NCI-H526 (cell line): ENCODE measurements around the gene PAM.

ENCODE experiments used
- DNase-seq, 2 experiments: peaks; one replicate each; lab custom pipeline; 2025; lab: John Stamatoyannopoulos, UW

Gene PAM

GRCh38 chr5:102863058-102863457, 108.0 kb downstream of the PAM start:
- peak; percentile 38 to 42 for DNase-seq

GRCh38 chr5:102863764-102864560, 108.9 kb downstream of the PAM start:
- peak; percentile 3 to 6 for DNase-seq

- DNase-seq, result peak in 1 of 2 experiments; percentile 32
Measured at GRCh38 chr5:102865171-102865509, 110.0 kb downstream of the PAM start.

DNA sequence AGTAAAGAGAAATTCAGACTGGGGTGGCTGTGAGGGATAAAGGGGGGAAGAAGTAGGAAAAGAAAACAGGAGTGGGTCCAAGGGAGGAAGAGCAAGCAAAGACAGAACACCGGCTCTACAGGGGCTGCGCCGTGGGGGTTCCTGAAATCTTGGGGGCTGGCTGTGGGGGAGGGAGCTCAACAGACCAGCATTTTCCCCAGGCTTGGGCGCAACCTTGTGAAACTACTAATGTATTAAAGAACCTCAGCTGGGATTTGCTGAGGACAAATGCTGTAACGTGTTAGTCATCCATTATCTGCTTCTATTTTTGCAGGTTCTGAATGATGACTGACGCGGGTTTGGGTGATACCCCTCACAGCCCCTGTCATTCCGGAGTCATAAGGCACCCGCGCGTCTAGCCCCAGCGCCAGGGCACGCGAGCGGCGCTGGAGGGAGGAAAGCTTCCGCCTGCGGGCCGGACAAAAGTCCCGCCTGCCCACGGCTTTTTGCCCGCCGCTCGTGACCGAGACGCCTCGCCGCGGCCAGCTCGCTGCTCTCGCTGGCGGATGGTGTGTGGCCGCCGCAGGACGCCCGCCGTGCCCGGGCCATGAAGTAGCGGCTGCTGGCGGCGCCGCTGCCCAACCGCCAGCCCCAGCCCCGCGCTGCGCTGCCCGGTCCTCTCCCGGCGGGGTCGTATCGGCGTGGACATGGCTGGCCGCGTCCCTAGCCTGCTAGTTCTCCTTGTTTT, 110.6 kb downstream of the PAM start:
- peak; percentile 29 to 79 for DNase-seq

DNA sequence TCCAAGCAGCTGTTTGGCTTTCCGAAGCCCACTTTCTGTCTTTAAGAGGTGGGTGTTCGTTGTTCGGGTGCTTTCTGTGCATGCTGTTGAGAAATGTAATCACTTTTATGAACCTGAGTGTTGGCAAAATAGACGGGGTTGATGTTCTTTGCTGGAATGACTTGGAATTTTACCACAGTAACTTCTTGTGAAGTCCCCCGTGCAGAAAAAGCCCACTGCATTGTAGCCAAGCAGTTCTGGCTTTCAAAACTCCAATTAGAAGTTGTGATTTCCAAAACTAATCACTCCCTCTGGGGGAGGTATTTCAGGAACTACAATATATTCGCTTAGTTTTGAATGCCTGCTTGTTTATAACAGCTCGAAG, 111.1 kb downstream of the PAM start:
- peak in 1 of 2 experiments; percentile 50 for DNase-seq

DNA sequence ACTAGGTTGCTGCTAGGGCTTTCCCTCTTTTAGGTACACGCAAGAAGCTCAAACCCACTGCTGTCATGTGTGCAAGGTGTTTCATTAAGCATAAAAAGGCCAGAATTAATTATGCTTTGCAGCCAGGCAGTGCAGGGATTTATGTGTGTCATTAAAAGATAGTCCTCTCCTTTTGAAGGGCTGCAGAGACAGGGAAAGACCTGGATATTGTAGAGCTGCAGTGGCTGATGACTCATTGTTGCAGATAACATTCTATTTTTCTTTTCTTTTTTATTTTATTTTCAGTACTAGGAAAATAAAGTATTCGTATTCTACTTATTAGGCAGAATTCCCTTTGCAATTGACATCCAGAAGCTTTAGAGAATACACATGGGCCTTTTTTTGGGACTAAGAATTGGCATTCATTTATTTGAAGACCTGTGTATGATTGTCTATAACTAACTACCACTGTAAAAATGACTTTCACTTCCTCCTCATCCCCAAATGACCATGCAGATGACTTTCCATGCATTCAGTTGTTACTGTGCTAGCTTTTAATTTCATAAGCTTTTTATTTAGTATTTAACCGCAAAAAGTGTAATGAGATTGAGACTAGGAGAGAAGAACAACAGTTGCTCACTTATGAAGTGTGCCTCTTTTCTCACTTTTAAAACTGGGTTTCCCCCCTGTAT, 113.0 kb downstream of the PAM start:
- peak in 1 of 2 experiments; percentile 53 for DNase-seq

DNA sequence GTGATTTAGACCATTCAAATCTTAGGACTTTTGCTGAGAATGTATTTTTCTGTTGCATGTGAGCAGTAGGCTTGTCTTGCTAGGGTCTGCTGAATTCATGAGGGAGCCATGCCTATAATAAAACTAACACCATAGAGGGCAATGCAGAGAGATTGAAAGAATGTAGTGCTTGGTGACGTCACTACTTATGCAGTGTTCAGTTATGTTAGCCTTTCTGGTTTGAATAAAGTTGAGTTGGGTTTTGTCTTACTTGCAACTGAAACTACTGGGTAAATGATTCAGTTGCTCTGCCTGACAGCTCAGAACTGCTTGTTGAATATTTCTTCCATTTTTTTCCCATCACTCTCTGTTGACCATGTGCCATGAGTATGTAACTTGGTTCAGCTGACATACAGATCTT, 114.1 kb downstream of the PAM start:
- DNase-seq, result no peak

- no peak for DNase-seq
Measured at GRCh38 chr5:102873379-102873932, 118.4 kb downstream of the PAM start.

- no peak for DNase-seq
Measured at GRCh38 chr5:102874054-102874453, 118.9 kb downstream of the PAM start.

GRCh38 chr5:102875721-102876123, 120.6 kb downstream of the PAM start:
- peak; percentile 1 to 44 for DNase-seq

DNA sequence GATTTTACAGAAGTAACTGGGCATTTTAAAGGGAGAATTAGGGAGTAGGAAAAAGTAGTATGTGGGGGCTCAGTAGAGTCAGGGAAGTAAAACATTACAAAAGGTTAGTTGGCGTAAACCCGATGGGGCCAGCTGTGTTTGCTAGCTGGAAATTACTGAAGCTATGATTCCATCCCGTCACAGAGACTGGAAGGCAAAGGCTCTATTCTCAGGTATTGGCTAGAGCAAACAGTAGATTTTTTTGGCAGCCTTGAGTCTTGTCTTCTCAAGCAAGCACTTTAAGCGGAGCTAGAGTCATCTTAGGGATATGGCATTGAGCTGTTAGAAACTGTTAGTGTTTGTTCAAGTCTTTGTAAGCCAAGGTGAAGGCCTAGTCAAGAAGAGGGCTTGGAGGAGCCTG, 121.5 kb downstream of the PAM start:
- DNase-seq, result no peak

- no peak for DNase-seq
Measured at GRCh38 chr5:102879741-102880140, 124.6 kb downstream of the PAM start.

- no peak for DNase-seq
Measured at GRCh38 chr5:102886586-102886985, 131.5 kb downstream of the PAM start.

- no peak for DNase-seq
Measured at GRCh38 chr5:102888483-102888882, 133.4 kb downstream of the PAM start.

GRCh38 chr5:102889033-102889432, 133.9 kb downstream of the PAM start:
- DNase-seq, result no peak

DNA sequence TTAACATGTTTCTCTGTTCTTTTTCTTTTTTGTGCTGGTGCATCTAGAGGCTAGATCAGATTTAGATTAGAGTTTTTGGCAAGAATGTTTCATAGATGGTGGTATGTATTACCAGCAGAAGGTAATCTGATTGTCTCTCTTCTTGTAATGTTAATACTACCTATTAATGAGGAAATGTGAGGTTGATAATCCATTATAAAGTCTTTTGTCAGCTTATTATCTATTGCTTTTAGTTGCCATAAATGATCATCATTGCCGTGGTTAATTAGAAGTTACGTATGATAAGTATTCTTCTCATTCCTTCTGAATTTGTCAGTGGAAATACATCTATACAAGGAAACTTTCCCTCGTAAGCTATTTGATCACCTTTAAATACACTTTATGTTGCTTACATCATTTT, 135.0 kb downstream of the PAM start:
- no peak for DNase-seq

DNA sequence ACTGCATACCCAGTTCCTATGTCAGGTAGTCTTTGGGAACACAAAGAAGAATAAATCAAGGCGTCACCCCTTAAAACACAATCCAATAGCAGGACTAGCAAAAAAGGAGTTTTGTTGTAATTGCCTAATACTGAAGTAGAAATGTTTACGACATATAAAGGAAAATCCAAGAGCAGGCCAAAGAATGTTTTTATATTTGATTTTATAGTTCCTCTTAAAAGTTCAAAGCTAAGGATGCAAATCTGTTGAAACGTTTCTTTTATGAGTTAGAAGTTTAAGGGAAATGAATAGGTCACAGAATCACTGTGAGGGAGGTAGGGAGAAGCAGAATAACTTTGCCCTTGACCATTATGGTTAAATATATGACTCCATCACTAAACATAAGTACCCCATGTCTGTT, 136.1 kb downstream of the PAM start:
- DNase-seq, result no peak

DNA sequence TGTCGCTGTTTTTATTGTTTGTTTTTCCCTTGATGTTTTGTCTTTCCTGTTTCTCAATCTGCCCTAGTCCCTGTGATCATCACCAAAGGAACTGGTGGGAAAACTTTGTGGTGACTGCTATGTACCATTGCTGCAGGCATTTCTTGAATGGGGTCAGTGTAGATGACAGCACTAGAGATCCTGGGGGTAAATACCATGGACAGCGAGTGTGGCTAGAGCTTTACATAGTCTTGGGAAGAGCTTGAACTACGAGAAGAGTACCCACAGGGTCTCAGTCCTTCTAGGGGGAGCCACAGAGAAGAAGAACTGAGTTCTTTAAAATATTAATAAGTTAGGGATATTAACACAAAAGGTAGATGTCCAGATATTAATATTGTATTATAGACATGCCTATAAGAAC, 138.8 kb downstream of the PAM start:
- no peak for DNase-seq

- DNase-seq, result no peak
Measured at GRCh38 chr5:102895234-102895633, 140.1 kb downstream of the PAM start.

DNA sequence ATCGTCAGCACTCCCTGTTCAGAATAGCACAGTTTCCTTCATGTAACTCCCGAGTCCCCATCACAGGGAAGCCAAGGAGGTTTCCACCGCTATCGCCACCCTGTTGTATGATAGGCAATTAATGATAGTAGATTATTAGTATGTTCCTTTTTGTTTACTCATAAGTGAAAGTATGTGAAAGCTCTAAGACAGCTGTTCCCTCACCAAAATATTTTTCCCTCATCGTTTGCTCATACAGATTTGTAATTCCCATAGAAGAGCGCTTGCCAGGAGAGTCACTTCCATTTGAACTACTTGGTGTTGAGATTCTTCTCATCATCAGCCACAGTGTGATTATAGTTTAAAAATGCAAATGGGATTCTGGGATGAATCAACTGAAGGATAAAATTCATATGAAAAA, 140.9 kb downstream of the PAM start:
- peak in 1 of 2 experiments; percentile 4 for DNase-seq

DNA sequence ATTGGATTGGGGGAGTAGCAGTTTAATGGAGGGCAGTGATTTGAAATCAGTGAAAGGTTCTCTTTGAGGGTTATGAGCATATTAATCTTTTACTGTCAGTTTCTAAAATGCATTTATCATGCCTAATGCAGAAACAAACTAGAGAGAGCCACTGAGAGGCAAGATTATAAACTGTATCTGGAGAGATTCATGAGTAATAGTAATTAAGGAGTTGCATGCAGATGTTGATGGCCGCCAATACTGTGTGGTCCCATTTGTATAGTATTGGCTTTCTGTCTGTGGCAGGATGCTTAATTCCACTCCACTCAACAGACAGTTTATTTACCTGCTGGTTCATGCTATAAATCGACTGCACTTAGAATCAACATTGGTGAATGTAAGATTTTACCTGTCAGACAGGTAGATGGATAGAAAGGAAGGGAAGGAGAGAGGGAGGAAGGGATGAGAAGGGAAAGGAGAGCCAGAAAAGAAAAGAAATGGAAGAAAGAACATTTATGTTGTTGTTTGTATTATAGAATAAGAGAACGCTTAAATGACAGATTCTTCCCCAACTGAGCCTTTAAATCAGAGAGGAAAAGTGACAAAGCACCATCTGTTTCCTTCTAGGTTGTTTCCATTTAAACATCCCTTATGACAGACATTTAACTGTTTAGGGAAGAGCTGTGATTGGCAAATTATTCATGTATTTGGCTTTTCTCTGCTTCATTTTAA, 146.5 kb downstream of the PAM start:
- DNase-seq, result no peak

DNA sequence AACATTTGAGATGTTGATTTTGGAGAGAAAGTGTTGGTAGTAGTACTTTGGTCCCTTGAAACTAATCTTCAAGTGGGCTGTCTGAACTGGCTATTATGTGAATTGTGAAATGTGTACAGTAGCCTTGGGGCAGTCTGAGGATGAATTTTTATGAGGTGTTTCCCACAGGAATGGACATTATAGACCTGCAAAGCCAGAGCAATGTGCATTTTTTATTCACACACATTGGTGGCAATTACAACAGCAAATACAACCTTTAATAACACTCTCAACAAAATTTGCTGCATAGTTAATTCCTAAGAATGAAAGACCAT, 147.0 kb downstream of the PAM start:
- peak; percentile 1 to 5 for DNase-seq
